Measurements from ENCODE around the gene TRIM26.
"Not testable (repeated sequence)": the region's sequence is repeated elsewhere in the genome, so short reads cannot be mapped to it uniquely, and the experiment has no call there.

TRIM26 gene

GRCh38 chr6:30169658-30170614, 43.3 kb downstream of the TRIM26 start:
- no peak for DNase-seq

GRCh38 chr6:30168741-30169140, 44.5 kb downstream of the TRIM26 start:
- no peak for DNase-seq

- DNase-seq = no peak
Measured at GRCh38 chr6:30167101-30167500, 46.1 kb downstream of the TRIM26 start.

- not testable (repeated sequence) for DNase-seq
Measured at GRCh38 chr6:30165238-30165637, 48.0 kb downstream of the TRIM26 start.

- no peak for DNase-seq
Measured at GRCh38 chr6:30164714-30165113, 48.5 kb downstream of the TRIM26 start.

GRCh38 chr6:30163918-30164654, 49.1 kb downstream of the TRIM26 start:
- DNase-seq = no peak

GRCh38 chr6:30163090-30163917, 49.9 kb downstream of the TRIM26 start, which contains the start of gene TRIM15:
Gene TRIM15, plus strand, starts transcription at chr6:30163546. Its CDS starts 139 bp downstream, at chr6:30163685.
- DNase-seq = no peak

GRCh38 chr6:30162265-30163089, 50.7 kb downstream of the TRIM26 start:
- DNase-seq = no peak

- DNase-seq = no peak
Measured at GRCh38 chr6:30160785-30161531, 52.2 kb downstream of the TRIM26 start, which contains the start of gene TRIM10. Gene TRIM10, minus strand, starts transcription at chr6:30161211. Its CDS starts 353 bp downstream, at chr6:30160858.

GRCh38 chr6:30160008-30160784, 53.0 kb downstream of the TRIM26 start:
- DNase-seq = no peak

GRCh38 chr6:30158475-30159040, 54.6 kb downstream of the TRIM26 start:
- DNase-seq = no peak

GRCh38 chr6:30157999-30158398, 55.2 kb downstream of the TRIM26 start:
- DNase-seq = no peak

- DNase-seq = no peak
Measured at GRCh38 chr6:30157581-30157980, 55.6 kb downstream of the TRIM26 start.

GRCh38 chr6:30156774-30157173, 56.4 kb downstream of the TRIM26 start:
- DNase-seq = no peak

- DNase-seq = no peak
Measured at GRCh38 chr6:30156262-30156599, 57.0 kb downstream of the TRIM26 start.

GRCh38 chr6:30155520-30156261, 57.5 kb downstream of the TRIM26 start:
- no peak for DNase-seq

- DNase-seq = no peak
Measured at GRCh38 chr6:30154709-30155519, 58.3 kb downstream of the TRIM26 start.

GRCh38 chr6:30154061-30154460, 59.1 kb downstream of the TRIM26 start:
- DNase-seq = no peak
